Keratinocyte (primary cell): ENCODE data around the gene MXRA7.

Source experiments
- EZH2 ChIP-seq: IDR thresholded peaks from one replicate; pipeline ENCODE4 v1.6.1; 2012; ENCODE audit warnings: inconsistent platforms, mild to moderate bottlenecking, low read length, moderate library complexity
- TF ChIP-seq, protein P1 (sequence below), 3 experiments: IDR thresholded peaks in 1 of 3; conservative IDR thresholded peaks in 1 of 3; optimal IDR thresholded peaks in 1 of 3; 2 replicates in 2 of 3; 3 replicates in 1 of 3; pipeline versions ENCODE3 to v1.5.1; 2011; ENCODE audit warnings: low read length in 3 of 3, mild to moderate bottlenecking in 3 of 3, moderate library complexity in 2 of 3, control low read depth in 1 of 3, inconsistent platforms in 1 of 3; ENCODE audit not compliant: insufficient read depth in 2 of 3; ENCODE audit errors: extremely low read depth in 1 of 3

DNA sequence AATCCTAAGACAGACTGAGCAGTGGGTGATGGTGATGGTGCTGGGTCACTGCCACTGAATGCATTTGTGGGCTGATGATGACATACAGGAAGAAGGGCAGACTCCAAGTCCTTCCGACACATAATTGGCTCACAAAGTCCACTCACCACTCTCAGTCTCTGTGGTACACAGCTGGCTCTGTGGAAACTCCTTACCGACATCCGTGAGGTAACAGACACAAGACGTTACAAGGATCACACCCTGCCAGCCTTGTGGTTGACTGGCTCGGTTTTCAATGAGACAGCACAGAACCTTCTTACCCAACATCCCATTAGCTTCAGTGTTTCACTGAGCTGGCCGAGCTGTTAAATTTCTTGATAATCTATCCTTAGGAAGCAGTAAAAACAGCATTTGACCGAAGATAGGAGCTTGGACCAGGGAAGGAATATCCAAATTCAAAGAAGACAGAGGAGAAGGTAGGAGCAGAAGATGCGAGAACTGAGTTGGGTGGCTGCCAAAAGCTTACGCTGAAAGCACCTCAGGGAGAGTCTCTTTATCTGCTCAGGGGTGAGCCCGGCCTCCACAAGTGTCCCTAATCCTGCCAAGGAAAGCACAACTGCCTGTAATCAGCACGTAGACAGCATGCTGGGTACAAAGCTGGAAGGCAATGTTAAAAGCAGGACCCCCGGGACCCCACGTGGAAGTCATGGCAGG, 5.5 kb upstream of the MXRA7 start:
- TF ChIP-seq, protein P1, sequence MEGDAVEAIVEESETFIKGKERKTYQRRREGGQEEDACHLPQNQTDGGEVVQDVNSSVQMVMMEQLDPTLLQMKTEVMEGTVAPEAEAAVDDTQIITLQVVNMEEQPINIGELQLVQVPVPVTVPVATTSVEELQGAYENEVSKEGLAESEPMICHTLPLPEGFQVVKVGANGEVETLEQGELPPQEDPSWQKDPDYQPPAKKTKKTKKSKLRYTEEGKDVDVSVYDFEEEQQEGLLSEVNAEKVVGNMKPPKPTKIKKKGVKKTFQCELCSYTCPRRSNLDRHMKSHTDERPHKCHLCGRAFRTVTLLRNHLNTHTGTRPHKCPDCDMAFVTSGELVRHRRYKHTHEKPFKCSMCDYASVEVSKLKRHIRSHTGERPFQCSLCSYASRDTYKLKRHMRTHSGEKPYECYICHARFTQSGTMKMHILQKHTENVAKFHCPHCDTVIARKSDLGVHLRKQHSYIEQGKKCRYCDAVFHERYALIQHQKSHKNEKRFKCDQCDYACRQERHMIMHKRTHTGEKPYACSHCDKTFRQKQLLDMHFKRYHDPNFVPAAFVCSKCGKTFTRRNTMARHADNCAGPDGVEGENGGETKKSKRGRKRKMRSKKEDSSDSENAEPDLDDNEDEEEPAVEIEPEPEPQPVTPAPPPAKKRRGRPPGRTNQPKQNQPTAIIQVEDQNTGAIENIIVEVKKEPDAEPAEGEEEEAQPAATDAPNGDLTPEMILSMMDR (optimal IDR thresholded peaks at IDR 0.05 in 1 of 3, IDR thresholded peaks at IDR 0.05 in 1 of 3, conservative IDR thresholded peaks at IDR 0.05 in 1 of 3; ENCODE audit: extremely low read depth in 1 of 3, insufficient read depth in 2 of 3, low read length in 3 of 3): no peak
- TF ChIP-seq EZH2: no peak
